GM12864 (cell line): ENCODE results near the gene STOM.

ENCODE experiments used
- DNase-seq: peaks from one replicate; pipeline ENCODE4 v3.0.0-alpha.2; 2011; ENCODE audit warnings: low read depth
- H3K4me3 ChIP-seq: 2 replicates; pipeline ENCODE4 v1.5.1; 2011; ENCODE audit warnings: mild to moderate bottlenecking, low read depth, low read length, control low read depth
- CTCF ChIP-seq: IDR thresholded peaks from 2 replicates; pipeline ENCODE4 v1.5.1; 2011; ENCODE audit warnings: low read depth, mild to moderate bottlenecking, moderate library complexity, low read length, control low read depth, inconsistent platforms; ENCODE audit errors: missing control alignments

The STOM gene

GRCh38 chr9:121289772-121290370 is 80.2 kb downstream of the STOM start:
- no peak for TF ChIP-seq CTCF
- no peak overlapping the region for H3K4me3 ChIP-seq
- no peak for DNase-seq

DNA sequence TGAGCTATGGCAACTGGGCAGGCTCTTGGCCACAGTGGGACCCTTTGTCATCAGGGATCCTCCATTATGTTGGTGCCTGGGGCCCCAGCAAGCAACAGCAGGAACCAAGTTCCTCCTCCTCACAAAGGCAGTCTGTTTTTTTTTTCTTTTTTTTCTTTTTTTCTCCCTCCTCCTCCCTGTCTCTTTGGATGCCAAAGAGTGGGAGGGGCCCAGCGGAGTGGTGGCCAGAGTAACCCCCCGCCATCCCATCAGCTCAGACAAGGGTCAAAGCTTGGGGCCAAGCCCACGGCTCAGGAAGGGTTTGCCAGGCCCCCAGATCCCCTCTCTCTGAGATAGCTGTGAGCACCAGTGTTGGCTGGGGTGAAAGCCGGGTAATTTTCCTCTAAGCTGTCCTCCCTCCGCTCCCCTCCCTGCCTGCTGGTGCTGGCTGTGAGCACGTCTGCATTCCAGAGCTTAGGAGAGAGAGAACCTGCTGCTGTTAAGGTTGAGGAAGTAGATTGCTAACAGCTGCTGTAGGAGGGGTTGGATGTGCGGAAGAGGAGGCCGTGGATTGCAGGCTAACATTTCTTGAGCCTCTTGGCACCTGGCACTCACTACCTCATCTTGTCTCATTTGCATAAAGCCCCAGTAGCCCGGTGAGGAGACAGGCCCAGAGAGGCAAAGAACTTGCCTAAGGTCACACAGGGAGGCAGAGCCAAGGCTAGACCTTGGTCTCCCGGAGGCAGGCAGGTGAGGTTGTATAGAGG is 80.9 kb downstream of the STOM start:
- no peak for TF ChIP-seq CTCF
- H3K4me3 ChIP-seq: no peak overlapping the region
- DNase-seq: no peak
